GM19238 (cell line): ENCODE data around the gene SRPK2.

ENCODE experiments used
- DNase-seq: peaks from one replicate; pipeline ENCODE4 v3.0.0; 2011; ENCODE audit warnings: low spot score; ENCODE audit not compliant: insufficient read length

Gene SRPK2

DNA sequence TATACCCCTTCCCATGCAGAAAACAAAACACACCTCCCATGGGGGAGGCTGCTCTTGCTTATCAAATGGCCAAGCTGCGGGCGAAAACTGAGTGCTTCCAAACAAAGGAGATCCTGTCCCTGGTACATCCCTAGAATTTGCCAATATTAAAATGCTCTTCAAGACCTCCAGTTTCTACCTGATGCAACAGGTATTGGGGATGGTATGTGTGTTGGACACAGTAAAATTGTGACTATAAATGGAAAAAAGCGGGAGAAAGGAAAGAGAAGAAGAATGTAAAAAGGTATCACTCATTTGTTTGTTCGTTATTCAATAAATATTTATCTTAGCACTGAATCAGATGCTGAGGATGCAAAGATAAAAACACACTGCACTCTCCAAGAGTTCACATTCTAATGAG lies 250.8 kb downstream of the SRPK2 start:
- no peak for DNase-seq

- no peak for DNase-seq
Measured at GRCh38 chr7:105136221-105136620, 252.5 kb downstream of the SRPK2 start.

DNA sequence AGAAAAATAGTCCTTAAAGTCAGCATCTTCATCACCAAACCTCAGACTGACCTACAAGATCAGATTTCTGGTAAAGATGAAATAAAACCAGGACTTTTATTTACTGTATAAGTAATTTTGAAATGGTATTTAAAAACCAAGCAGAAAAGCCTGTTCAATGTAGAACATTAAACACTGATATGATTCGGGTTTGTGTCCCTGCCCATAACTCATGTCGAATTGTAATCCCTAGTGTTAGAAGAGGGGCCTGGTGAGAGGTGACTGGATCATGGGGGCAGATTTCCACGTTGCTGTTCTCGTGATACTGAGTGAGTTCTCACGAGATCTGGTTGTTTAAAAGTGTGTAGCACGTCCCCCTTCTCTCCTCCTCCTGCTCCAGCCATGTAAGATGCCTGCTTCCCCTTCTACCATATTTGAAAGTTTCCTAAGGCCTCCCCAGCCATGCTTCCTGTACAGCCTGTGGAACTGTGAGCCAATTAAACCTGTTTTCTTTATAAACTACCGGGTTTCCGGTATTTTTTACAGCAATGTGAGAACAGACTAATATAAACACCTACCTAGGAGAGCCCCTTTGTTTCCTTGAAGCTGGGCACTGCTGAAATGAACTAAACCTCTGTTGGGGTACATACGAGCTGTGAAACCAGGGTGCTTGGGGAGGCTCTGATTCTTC lies 254.6 kb downstream of the SRPK2 start:
- DNase-seq = no peak

GRCh38 chr7:105133358-105133757 lies 255.4 kb downstream of the SRPK2 start:
- no peak for DNase-seq

DNA sequence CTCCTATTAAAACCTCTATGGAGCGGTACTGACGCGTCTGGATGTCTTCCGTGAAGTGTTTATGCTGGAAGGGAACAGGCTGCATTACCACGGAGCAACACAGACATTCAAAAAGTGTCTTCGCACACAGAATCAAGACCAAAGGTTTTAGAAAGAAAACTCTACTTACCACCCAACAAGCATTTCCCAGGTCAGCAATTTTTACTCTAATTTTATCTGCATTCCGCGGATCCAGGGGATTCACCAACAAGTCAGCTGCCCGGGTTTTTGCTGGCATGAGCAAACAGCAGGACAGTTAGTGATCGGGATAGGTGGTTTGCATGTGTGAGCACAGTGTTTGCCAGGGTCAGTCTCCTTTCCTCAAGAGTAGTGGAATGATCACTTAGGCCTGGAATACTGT lies 255.9 kb downstream of the SRPK2 start:
- DNase-seq = no peak

- DNase-seq = no peak
Measured at GRCh38 chr7:105132335-105132734, 256.4 kb downstream of the SRPK2 start.

DNA sequence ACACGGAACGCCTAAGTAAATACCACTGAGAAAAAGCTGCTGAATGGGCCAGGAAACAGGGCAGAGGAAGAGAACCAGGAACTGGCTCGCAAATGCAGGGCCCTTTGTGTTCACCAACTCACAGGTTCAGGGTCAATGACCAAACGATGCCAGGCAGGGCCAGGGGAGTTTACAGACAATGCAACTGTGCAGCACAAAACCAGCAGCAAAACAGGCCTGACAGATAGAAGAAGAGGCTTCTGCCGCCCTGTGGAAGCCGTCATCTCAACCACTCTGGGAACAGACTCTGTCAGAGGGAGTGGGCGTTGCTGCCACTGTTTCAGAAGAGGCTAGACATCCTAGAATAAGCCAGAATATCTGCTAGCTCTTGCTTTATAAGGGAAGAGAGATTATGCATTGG lies 256.8 kb downstream of the SRPK2 start:
- no peak for DNase-seq

DNA sequence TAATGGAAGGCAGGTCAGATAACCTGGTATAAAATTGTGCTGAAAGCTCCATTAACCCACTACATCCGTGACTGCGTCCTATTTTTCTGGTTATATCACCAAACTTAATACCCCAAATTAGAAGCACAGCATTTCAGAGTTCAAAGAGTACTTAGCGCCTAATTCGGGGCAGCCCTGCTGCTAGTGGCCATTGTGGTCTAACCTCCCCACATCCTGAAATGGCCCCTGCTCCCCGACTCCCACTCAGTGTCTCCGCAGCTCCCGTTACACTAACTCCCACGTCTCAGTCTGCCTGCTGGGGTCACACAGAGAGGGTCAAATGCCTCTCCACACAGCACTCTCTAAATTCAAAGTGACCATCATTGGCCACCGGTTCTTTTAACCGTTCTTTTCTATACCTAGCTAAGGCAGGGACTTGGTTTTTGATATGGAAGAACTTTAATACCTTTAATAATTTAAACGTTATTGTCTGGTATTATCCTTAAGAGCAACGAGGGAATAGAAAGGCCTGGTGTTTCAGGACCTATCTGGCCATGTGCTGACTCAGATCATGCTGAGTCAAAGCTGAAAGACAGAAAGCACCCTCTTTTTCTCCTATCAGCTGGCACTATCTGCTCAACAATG lies 257.6 kb downstream of the SRPK2 start:
- DNase-seq = no peak

- DNase-seq = no peak
Measured at GRCh38 chr7:105130580-105130979, 258.1 kb downstream of the SRPK2 start.

- DNase-seq = no peak
Measured at GRCh38 chr7:105130048-105130447, 258.7 kb downstream of the SRPK2 start.

DNA sequence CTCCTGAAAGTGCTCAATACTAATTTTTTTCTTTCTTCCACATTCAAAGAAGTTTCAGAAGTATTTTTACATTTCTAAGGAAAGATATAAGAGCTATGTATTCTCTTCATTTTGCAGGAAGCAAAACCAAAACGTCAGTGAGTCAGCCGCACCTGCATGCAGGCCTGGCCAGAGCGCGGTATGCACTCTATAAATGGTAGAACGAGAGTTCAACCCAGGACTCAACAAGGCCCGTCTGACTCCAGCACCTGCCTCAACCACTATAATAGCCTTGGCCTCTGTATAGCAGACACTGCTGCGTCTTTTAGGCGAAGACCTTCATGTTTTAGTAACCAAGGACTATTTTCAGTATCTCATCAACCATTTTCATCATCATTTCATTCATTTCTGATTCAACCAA lies 261.5 kb downstream of the SRPK2 start:
- DNase-seq = no peak

DNA sequence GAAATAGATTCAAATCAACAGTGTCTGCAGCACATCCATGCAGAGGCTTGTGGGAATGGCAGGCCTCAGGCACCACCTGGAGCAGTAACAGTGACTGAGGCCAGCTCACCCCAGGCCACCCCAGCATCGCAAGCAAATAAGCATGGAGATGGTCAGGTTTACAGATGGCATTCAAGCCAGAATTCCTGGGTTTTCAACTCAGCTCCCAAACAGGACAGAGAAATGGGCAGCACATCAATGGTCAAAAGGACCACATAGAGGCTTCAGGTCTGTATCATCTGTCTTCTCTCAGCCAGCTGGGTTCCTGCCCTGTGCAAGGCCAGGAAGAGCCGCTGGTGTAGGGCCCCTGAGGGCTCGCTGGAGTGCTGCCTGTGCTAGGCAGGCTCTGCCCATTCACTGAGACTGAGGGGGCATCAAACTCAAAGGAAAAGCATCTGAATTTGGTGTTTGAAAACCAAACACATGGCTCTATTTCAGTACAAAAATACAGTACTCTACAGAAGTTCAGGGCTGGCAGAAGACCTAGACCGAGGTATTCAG lies 262.2 kb downstream of the SRPK2 start:
- no peak for DNase-seq

GRCh38 chr7:105125745-105126144 lies 263.0 kb downstream of the SRPK2 start:
- DNase-seq = no peak

- DNase-seq = no peak
Measured at GRCh38 chr7:105122619-105123018, 266.1 kb downstream of the SRPK2 start.

GRCh38 chr7:105118612-105119600 lies 269.8 kb downstream of the SRPK2 start:
- no peak for DNase-seq

DNA sequence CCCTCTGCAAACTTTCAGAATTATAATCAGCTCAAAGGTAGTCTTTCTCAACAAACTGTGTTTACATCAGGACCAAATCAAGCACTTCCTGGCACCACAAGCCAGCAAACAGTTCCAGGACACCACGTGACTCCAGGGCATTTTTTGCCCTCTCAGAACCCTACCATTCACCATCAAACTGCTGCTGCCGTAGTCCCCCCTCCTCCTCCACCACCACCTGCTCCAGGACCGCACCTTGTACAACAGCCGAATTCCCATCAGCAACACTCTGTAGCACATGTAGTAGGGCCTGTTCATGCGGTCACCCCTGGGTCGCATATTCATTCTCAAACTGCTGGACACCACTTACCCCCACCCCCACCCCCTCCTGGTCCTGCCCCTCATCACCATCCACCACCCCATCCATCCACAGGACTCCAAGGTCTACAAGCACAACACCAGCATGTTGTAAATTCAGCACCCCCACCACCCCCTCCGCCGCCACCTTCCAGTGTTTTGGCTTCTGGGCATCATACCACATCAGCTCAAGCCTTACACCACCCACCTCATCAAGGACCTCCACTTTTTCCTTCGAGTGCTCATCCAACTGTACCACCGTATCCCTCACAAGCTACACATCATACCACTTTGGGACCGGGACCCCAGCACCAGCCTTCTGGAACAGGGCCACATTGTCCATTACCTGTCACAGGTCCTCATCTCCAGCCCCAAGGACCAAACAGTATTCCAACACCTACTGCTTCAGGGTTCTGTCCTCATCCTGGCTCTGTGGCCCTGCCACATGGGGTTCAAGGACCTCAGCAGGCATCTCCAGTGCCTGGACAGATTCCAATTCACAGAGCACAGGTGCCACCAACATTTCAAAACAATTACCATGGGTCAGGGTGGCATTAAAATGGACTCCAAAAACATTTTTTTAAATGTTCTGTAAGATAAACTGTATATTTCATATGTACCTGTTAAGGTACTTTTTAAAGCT lies 276.0 kb downstream of the SRPK2 start:
- no peak for DNase-seq

GRCh38 chr7:105107458-105107857 lies 281.3 kb downstream of the SRPK2 start:
- DNase-seq = no peak

DNA sequence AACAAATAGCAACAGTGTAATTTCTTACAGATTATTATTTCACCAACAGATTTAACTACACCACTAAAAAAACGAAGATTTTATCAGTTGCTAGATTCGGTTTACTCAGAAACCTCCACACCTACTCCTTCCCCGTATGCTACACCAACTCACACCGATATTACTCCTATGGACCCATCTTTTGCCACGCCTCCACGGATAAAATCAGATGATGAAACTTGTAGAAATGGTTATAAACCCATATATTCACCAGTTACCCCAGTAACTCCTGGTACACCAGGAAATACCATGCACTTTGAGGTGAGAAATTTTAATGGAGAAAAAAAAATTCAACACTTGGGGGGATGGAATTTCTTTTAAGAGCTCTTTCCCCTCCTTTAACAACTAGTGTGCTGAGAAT lies 282.2 kb downstream of the SRPK2 start:
- DNase-seq = no peak

- no peak for DNase-seq
Measured at GRCh38 chr7:105105579-105105978, 283.1 kb downstream of the SRPK2 start.

DNA sequence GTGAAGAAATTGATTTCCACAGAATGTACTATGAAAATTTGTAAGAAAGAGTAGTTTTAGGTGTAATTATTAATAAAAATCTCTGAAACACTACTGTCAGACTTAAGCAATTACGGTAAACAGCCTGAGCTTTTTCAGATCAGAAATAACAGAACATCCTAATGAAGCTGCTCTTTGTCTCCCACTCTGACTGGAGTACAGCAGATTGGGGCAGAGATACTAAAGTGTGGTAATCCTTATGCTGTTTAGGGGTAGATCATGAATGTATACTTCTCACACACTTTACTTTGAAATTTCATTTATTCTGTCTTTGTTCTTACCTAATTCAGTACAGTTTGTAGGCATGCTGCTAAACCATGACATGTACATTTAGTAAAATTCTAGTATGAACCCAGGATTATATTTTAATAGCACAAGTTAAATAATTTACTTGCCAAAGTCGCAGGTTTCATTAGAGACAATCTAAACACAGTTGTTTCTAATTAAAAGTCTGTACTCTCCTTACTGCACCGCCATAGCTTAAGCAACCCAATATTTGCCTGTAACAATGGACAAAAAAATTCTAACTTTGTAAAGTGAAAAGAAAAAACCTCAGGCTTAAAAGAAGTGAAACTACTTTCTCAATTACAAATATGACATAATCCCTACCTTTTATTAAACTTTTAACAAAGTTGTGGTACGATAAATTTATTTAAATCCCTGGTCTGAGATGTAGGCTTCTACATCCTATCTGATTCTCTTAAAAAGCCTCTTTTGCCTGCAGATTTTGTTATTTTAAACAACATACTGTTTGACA lies 286.0 kb downstream of the SRPK2 start:
- DNase-seq = no peak
